NCI-H2196 (cell line): ENCODE data around the gene PPP1R36.

Source experiments
- DNase-seq: peaks from one replicate; lab custom pipeline; 2025; ENCODE audit not compliant: unreplicated experiment; lab: John Stamatoyannopoulos, UW

PPP1R36 gene

GRCh38 chr14:64638625-64639024 is 88.9 kb downstream of the PPP1R36 start:
- no peak for DNase-seq
